HCT116 (cell line): ENCODE measurements around the gene PIK3C3. TPM values are rescaled to one million over a fixed set of nuclear protein-coding genes. Genes with fewer than 3 reads are reported as not detected.

Source experiments
- ATAC-seq: fragments of 200-7000 bp; cut with Tn5 transposase; 2 replicates; pipeline ENCODE4 v1.9.1; 2020; ENCODE audit warnings: mild to moderate bottlenecking, moderate library complexity
- BruUV-seq: library from RNA; stranded (reverse); fragments of 400-500 nt; replicated peaks from 2 replicates; lab custom pipeline; 2021; lab: Mats Ljungman, UMichigan
- CTCF ChIA-PET: fragments of 300-600 bp; sonication (Branson Sonifier 250); formaldehyde crosslinking; loops from one replicate; lab custom pipeline; 2021; ENCODE audit warnings: antibody characterized with exemption; lab: Charles Lee
- POLR2A ChIA-PET: fragments of 300-600, 350-600 bp; sonication (Branson Sonifier 250); formaldehyde crosslinking; loops from one replicate; lab custom pipeline; 2021; ENCODE audit warnings: antibody characterized with exemption; lab: Charles Lee
- RAD21 ChIA-PET, 2 experiments: fragments of 300-600 bp; sonication (Branson Sonifier 250); formaldehyde crosslinking; loops; one replicate each; lab custom pipeline; 2023; ENCODE audit warnings: low total read pairs in 2 of 2; ENCODE audit not compliant: uncharacterized antibody in 2 of 2, unreplicated experiment in 2 of 2, low non-redundant PET in 1 of 2; lab: Charles Lee
- DNase-seq: peaks from one replicate; pipeline ENCODE4 v3.0.0-alpha.2; 2010; ENCODE audit warnings: low read depth, low spot score
- H2AFZ ChIP-seq: fragments of 200-600 bp; shearing (Covaris generic), sonication (generic); 2 replicates; pipeline ENCODE4 v1.6.1; 2017; ENCODE audit warnings: low read depth, mixed run types, mixed read lengths, antibody characterized with exemption, low read length; ENCODE audit not compliant: poor library complexity, severe bottlenecking
- H3K27ac ChIP-seq: 2 replicates; pipeline ENCODE4 v1.5.1; 2012; ENCODE audit warnings: low read depth, low read length
- H3K27me3 ChIP-seq: fragments of 200-600 bp; sonication (generic); 2 replicates; pipeline ENCODE4 v1.6.1; 2016; ENCODE audit warnings: mixed run types, low read length, mixed read lengths; ENCODE audit not compliant: insufficient read depth
- H3K36me3 ChIP-seq, 2 experiments: fragments of 200-500 bp in 1 of 2; fragments of 200-600 bp in 1 of 2; sonication (Bioruptor generic) in 1 of 2; sonication (generic) in 1 of 2; 2 replicates each; pipeline versions ENCODE4 v1.5.1 to v1.6.1; 2014 to 2016; ENCODE audit warnings: low read length in 2 of 2, inconsistent platforms in 1 of 2, mixed read lengths in 1 of 2, mixed run types in 1 of 2; ENCODE audit not compliant: insufficient read depth in 2 of 2, control insufficient read depth in 1 of 2
- H3K4me1 ChIP-seq, 2 experiments: fragments of 200-600 bp in 1 of 2; sonication (generic) in 1 of 2; 2 replicates each; pipeline versions ENCODE4 v1.5.1 to v1.6.1; 2012 to 2017; ENCODE audit warnings: low read length in 2 of 2, inconsistent platforms in 1 of 2, mild to moderate bottlenecking in 1 of 2, mixed read lengths in 1 of 2, mixed run types in 1 of 2, moderate library complexity in 1 of 2; ENCODE audit not compliant: insufficient read depth in 2 of 2, control insufficient read depth in 1 of 2
- H3K4me2 ChIP-seq: fragments of 200-600 bp; sonication (generic); 2 replicates; pipeline ENCODE4 v1.6.1; 2017; ENCODE audit warnings: mixed run types, low read length, mixed read lengths
- H3K4me3 ChIP-seq, 2 experiments: fragments of 200-600 bp in 1 of 2; sonication (generic) in 1 of 2; replicated peaks in 1 of 2; 2 replicates each; pipeline ENCODE4 v1.5.1; 2011 to 2016; ENCODE audit warnings: low read length in 2 of 2, control low read depth in 1 of 2, low read depth in 1 of 2, mild to moderate bottlenecking in 1 of 2, mixed read lengths in 1 of 2, mixed run types in 1 of 2
- H3K79me2 ChIP-seq: fragments of 200-600 bp; sonication (generic); 2 replicates; pipeline ENCODE4 v1.6.1; 2017; ENCODE audit warnings: mild to moderate bottlenecking, mixed run types, low read length, moderate library complexity, mixed read lengths; ENCODE audit not compliant: insufficient read depth
- H3K9ac ChIP-seq: fragments of 200-600 bp; sonication (generic); 2 replicates; pipeline ENCODE4 v1.6.1; 2016; ENCODE audit warnings: low read length, mixed read lengths
- H3K9me2 ChIP-seq: fragments of 200-600 bp; sonication (generic), shearing (Covaris generic); 2 replicates; pipeline ENCODE4 v1.6.1; 2017; ENCODE audit warnings: mixed run types, mild to moderate bottlenecking, moderate library complexity; ENCODE audit not compliant: insufficient read depth
- H3K9me3 ChIP-seq, 2 experiments: fragments of 200-500 bp in 1 of 2; fragments of 200-600 bp in 1 of 2; sonication (Bioruptor generic) in 1 of 2; sonication (generic) in 1 of 2; 2 replicates each; pipeline ENCODE4 v1.6.1; 2014 to 2017; ENCODE audit warnings: low read length in 2 of 2, mixed read lengths in 2 of 2, inconsistent platforms in 1 of 2, low read depth in 1 of 2, mild to moderate bottlenecking in 1 of 2, mixed run types in 1 of 2, moderate library complexity in 1 of 2; ENCODE audit not compliant: control insufficient read depth in 1 of 2, insufficient read depth in 1 of 2
- H4K20me1 ChIP-seq: fragments of 200-600 bp; sonication (generic), shearing (Covaris generic); 2 replicates; pipeline ENCODE4 v1.6.1; 2017; ENCODE audit warnings: mixed run types, mild to moderate bottlenecking, moderate library complexity; ENCODE audit not compliant: insufficient read depth
- EGR1 ChIP-seq: IDR thresholded peaks from 2 replicates; pipeline ENCODE4 v1.6.1; 2012; ENCODE audit warnings: low read depth
- ELF1 ChIP-seq: IDR thresholded peaks from 2 replicates; pipeline ENCODE4 v1.6.1; 2012; ENCODE audit warnings: low read depth, borderline replicate concordance
- FOSL1 ChIP-seq: IDR thresholded peaks from 2 replicates; pipeline ENCODE4 v1.6.1; 2012; ENCODE audit warnings: low read depth
- POLR2AphosphoS5 ChIP-seq: IDR thresholded peaks from 2 replicates; pipeline ENCODE4 v1.6.1; 2011; ENCODE audit warnings: mild to moderate bottlenecking, low read depth, low read length, moderate library complexity
- RAD21 ChIP-seq: IDR thresholded peaks from 2 replicates; pipeline ENCODE4 v1.6.1; 2012; ENCODE audit warnings: low read depth, mild to moderate bottlenecking
- REST ChIP-seq: IDR thresholded peaks from 2 replicates; pipeline ENCODE4 v1.6.1; 2012; ENCODE audit warnings: low read depth
- intact Hi-C: fragments of 100-400 bp; cut with micrococcal nuclease; formaldehyde crosslinking; loops from 2 replicates; pipeline ENCODE4 v1.10.0; 2022
- total RNA-seq: library from RNA; stranded (reverse); gene quantifications from one replicate; pipeline ENCODE4 v1.2.1, GENCODE V29; 2021; ENCODE audit not compliant: unreplicated experiment
- TF ChIP-seq, protein P1 (sequence below), 3 experiments: fragments of 200-600 bp in 1 of 3; sonication (generic) in 1 of 3; IDR thresholded peaks in 2 of 3; conservative IDR thresholded peaks in 1 of 3; 2 replicates each; pipeline ENCODE4 v1.5.1; 2012 to 2017; ENCODE audit warnings: low read depth in 2 of 3, low read length in 2 of 3, antibody characterized with exemption in 1 of 3, borderline replicate concordance in 1 of 3, control low read depth in 1 of 3, mild to moderate bottlenecking in 1 of 3, mixed read lengths in 1 of 3, mixed run types in 1 of 3, moderate library complexity in 1 of 3; ENCODE audit not compliant: insufficient read depth in 1 of 3
- TF ChIP-seq, protein P2 (sequence below): IDR thresholded peaks from 2 replicates; pipeline ENCODE4 v1.6.1; 2012

Gene PIK3C3
- total RNA-seq, 1 experiment from 2014 or later = 40.4 TPM

DNA sequence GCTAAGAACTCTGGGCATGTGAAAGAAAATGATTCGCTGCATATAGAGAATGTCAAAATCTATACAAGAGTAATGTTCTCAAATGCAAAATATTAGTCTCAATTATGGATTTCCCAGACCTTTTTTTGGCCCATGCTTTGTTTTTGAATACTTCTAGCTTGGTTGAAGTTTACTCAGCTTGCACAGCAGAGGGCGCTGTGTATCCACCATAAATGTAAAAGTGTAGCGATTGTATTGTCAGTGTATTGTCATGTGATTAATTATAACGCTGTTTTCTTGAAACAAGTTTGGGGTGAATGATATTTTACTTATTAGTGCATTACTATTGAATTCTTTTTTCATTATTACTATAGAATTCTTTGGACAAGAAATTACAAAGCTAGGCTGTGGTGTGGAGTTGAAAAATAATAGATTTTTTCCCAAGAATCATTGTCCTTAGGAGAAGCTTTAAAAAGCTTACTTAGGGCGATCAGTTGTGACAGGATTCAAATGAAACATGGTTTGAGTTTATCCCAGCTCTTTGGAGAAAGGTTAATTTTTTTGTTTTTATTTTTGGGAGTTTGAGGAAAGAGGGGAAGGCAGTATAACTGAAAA, 98.3 kb downstream of the PIK3C3 start:
- ChIA-PET CTCF (interaction anchor here (0.7 to 2.1 kb wide), 19 partner anchors 9 to 1535 kb away, joined by 3 to 18 read pairs (median 4); no protein-coding TSS in a partner anchor), RAD21 (no interaction called here), POLR2A (no interaction called here)
- no peaks in the 10 kb centered on the region for H4K20me1 ChIP-seq
- H3K9me2 ChIP-seq = no peaks in the 10 kb centered on the region
- H3K4me2 ChIP-seq = no peak overlapping the region
- H3K9ac ChIP-seq = no peak overlapping the region
- DNase-seq (peak; percentile 15), ATAC-seq (peak; percentile 84)
- intact Hi-C loops = loop anchor here (5.0 kb wide), 2 partner anchors 1219 to 1544 kb away; no protein-coding TSS in a partner anchor
- H3K36me3 ChIP-seq = no peaks in the 10 kb centered on the region
- H3K79me2 ChIP-seq = no peaks in the 10 kb centered on the region
- no peak overlapping the region for H3K4me3 ChIP-seq
- TF ChIP-seq REST (no peak), EGR1 (no peak), ELF1 (no peak), RAD21 (peak; percentile 43), FOSL1 (no peak), POLR2AphosphoS5 (no peak)
- TF ChIP-seq, protein P1, sequence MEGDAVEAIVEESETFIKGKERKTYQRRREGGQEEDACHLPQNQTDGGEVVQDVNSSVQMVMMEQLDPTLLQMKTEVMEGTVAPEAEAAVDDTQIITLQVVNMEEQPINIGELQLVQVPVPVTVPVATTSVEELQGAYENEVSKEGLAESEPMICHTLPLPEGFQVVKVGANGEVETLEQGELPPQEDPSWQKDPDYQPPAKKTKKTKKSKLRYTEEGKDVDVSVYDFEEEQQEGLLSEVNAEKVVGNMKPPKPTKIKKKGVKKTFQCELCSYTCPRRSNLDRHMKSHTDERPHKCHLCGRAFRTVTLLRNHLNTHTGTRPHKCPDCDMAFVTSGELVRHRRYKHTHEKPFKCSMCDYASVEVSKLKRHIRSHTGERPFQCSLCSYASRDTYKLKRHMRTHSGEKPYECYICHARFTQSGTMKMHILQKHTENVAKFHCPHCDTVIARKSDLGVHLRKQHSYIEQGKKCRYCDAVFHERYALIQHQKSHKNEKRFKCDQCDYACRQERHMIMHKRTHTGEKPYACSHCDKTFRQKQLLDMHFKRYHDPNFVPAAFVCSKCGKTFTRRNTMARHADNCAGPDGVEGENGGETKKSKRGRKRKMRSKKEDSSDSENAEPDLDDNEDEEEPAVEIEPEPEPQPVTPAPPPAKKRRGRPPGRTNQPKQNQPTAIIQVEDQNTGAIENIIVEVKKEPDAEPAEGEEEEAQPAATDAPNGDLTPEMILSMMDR (IDR thresholded peaks at IDR 0.05 in 2 of 3, conservative IDR thresholded peaks at IDR 0.05 in 1 of 3; ENCODE audit: borderline replicate concordance in 1 of 3, insufficient read depth in 1 of 3, low read depth in 2 of 3, low read length in 2 of 3) = peak; percentile 29 to 93 (median 76); a peak in 5 of 6 replicates
- TF ChIP-seq, protein P2, sequence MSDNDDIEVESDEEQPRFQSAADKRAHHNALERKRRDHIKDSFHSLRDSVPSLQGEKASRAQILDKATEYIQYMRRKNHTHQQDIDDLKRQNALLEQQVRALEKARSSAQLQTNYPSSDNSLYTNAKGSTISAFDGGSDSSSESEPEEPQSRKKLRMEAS = no peak
- no peak overlapping the region for H2AFZ ChIP-seq
- no peaks in the 10 kb centered on the region for H3K27me3 ChIP-seq
- H3K27ac ChIP-seq = no peak overlapping the region
- no peaks in the 10 kb centered on the region for H3K9me3 ChIP-seq
- H3K4me1 ChIP-seq = no peaks in the 10 kb centered on the region
- BruUV-seq = no TSS peak
